GM19238 (cell line): ENCODE measurements around the gene SLC6A12.
A peak's percentile ranks its signal among the peaks of the same experiment; 100 is the strongest.

Experiments
- DNase-seq: peaks from one replicate; pipeline ENCODE4 v3.0.0; 2011; ENCODE audit warnings: low spot score; ENCODE audit not compliant: insufficient read length

SLC6A12 gene

GRCh38 chr12:234891-235415 is 21.0 kb upstream of the SLC6A12 start:
- DNase-seq, result no peak

- DNase-seq, result no peak
Measured at GRCh38 chr12:234019-234418, 20.1 kb upstream of the SLC6A12 start.

- DNase-seq, result no peak
Measured at GRCh38 chr12:233615-233968, 19.6 kb upstream of the SLC6A12 start.

GRCh38 chr12:232731-233614 is 19.0 kb upstream of the SLC6A12 start:
- no peak for DNase-seq

- DNase-seq, result no peak
Measured at GRCh38 chr12:230925-231671, 17.1 kb upstream of the SLC6A12 start.

GRCh38 chr12:229441-230191 is 15.7 kb upstream of the SLC6A12 start:
- no peak for DNase-seq

- DNase-seq, result no peak
Measured at GRCh38 chr12:228846-229200, 14.9 kb upstream of the SLC6A12 start.

GRCh38 chr12:227923-228845 is 14.2 kb upstream of the SLC6A12 start:
- DNase-seq, result no peak

GRCh38 chr12:227286-227915 is 13.4 kb upstream of the SLC6A12 start:
- DNase-seq, result no peak

GRCh38 chr12:226401-226800 is 12.4 kb upstream of the SLC6A12 start:
- no peak for DNase-seq

- no peak for DNase-seq
Measured at GRCh38 chr12:225012-225411, 11.1 kb upstream of the SLC6A12 start.

- no peak for DNase-seq
Measured at GRCh38 chr12:224330-224729, 10.4 kb upstream of the SLC6A12 start.

- no peak for DNase-seq
Measured at GRCh38 chr12:223841-224240, 9.9 kb upstream of the SLC6A12 start.

GRCh38 chr12:221736-222135 is 7.8 kb upstream of the SLC6A12 start:
- no peak for DNase-seq

- DNase-seq, result no peak
Measured at GRCh38 chr12:220946-221550, 7.1 kb upstream of the SLC6A12 start.

- DNase-seq, result no peak
Measured at GRCh38 chr12:220491-220890, 6.5 kb upstream of the SLC6A12 start.

- peak; percentile 48 for DNase-seq
Measured at GRCh38 chr12:219891-220352, 6.0 kb upstream of the SLC6A12 start.

- no peak for DNase-seq
Measured at GRCh38 chr12:218728-219590, 5.0 kb upstream of the SLC6A12 start.

GRCh38 chr12:218221-218620 is 4.3 kb upstream of the SLC6A12 start:
- DNase-seq, result no peak
